Measurements from ENCODE around the gene C1orf21.

DNA sequence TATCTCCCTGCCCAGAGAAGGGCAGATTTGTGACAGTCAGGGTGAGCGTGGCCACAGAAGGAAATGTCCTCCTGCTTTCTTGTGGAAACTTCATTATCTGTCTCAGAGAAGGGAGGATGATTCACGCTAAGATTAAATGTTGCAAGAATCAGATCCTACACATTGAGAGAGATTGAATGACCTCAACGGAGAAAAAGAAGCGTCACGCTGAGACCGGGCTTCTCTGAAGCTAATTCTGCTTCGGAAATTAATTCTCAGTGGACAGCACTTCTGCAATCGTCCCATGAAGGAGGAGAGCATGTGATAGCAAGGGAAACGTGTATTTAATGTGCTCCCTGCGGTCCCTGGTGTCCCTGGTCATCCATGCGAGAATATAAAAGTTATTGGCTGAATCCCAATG, 19.8 kb upstream of the C1orf21 start:
- TF ChIP-seq, protein P1, sequence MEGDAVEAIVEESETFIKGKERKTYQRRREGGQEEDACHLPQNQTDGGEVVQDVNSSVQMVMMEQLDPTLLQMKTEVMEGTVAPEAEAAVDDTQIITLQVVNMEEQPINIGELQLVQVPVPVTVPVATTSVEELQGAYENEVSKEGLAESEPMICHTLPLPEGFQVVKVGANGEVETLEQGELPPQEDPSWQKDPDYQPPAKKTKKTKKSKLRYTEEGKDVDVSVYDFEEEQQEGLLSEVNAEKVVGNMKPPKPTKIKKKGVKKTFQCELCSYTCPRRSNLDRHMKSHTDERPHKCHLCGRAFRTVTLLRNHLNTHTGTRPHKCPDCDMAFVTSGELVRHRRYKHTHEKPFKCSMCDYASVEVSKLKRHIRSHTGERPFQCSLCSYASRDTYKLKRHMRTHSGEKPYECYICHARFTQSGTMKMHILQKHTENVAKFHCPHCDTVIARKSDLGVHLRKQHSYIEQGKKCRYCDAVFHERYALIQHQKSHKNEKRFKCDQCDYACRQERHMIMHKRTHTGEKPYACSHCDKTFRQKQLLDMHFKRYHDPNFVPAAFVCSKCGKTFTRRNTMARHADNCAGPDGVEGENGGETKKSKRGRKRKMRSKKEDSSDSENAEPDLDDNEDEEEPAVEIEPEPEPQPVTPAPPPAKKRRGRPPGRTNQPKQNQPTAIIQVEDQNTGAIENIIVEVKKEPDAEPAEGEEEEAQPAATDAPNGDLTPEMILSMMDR (IDR thresholded peaks at IDR 0.05) = no peak
- TF ChIP-seq, protein P2, sequence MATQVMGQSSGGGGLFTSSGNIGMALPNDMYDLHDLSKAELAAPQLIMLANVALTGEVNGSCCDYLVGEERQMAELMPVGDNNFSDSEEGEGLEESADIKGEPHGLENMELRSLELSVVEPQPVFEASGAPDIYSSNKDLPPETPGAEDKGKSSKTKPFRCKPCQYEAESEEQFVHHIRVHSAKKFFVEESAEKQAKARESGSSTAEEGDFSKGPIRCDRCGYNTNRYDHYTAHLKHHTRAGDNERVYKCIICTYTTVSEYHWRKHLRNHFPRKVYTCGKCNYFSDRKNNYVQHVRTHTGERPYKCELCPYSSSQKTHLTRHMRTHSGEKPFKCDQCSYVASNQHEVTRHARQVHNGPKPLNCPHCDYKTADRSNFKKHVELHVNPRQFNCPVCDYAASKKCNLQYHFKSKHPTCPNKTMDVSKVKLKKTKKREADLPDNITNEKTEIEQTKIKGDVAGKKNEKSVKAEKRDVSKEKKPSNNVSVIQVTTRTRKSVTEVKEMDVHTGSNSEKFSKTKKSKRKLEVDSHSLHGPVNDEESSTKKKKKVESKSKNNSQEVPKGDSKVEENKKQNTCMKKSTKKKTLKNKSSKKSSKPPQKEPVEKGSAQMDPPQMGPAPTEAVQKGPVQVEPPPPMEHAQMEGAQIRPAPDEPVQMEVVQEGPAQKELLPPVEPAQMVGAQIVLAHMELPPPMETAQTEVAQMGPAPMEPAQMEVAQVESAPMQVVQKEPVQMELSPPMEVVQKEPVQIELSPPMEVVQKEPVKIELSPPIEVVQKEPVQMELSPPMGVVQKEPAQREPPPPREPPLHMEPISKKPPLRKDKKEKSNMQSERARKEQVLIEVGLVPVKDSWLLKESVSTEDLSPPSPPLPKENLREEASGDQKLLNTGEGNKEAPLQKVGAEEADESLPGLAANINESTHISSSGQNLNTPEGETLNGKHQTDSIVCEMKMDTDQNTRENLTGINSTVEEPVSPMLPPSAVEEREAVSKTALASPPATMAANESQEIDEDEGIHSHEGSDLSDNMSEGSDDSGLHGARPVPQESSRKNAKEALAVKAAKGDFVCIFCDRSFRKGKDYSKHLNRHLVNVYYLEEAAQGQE (IDR thresholded peaks at IDR 0.05; ENCODE audit: insufficient read depth in 1 of 2, low read depth in 2 of 2, low read length in 1 of 2) = no peak
- TF ChIP-seq TCF7L2 (IDR thresholded peaks at IDR 0.05; ENCODE audit: low read depth, low read length) = no peak

All from Panc1 (cell line).